Measurements from ENCODE around the gene HPCAL1.

Gene HPCAL1

DNA sequence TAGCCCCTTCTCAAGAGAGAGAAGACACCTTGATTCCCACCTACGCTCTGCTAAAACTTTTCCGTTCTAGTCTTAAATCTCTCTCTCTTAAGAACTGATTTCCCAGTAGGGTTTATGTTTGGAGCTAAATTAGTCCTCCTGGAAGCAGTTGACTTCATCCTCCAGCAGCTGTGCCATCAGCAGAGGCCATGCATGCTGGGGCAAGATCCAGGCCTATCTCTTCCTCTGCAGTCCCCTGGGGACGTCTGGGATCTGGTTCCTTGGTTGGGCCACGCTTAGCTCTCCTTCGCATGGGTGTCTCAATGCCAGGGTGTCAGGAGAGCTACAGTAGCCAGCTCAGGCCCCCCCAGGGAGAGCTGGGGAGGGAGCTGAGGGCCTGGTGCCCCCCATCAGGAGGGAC is 49.7 kb downstream of the HPCAL1 start:
- no peak for DNase-seq (ENCODE audit: low read depth in 1 of 2, low spot score in 1 of 2)

DNA sequence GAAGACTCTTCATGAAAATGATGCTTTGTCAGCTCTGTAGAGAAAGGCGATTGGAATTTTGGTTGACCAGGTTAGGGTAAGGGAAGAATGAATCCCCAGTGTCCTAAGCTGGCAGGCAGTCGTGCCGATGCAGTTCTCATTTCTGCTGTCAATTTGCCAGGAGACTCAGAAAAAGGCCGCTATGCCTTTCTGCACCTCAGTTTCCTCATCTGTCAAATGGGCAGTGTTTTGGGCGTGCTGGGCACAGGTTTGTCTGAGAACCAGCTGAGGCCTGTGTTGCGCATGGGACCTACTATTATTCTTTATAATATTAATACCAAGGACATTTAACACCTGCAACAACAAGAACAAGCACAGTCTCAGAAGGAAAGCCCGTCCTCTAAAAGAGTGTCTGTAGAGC is 50.3 kb downstream of the HPCAL1 start:
- DNase-seq (ENCODE audit: low read depth in 1 of 2, low spot score in 1 of 2): no peak

DNA sequence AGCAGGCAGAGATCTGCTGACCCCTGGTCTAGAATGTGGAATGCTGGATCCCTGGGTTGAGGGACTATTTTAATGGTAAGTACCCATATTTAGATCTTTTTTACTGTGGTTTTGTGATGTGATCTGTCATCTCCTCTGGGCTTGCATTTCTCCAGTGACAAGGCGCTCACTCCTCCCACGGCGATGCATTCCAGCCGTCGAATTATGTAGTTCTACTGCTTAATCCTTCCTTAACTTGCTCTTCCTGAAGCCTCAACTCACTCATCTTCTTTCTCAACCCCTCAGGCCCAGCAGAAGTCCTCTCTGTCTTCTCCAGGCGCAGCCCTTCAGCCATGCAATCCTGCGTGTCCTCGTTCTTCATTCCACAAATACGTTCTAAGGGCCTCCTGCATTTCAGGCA is 51.2 kb downstream of the HPCAL1 start:
- no peak for DNase-seq (ENCODE audit: low read depth in 1 of 2, low spot score in 1 of 2)

DNA sequence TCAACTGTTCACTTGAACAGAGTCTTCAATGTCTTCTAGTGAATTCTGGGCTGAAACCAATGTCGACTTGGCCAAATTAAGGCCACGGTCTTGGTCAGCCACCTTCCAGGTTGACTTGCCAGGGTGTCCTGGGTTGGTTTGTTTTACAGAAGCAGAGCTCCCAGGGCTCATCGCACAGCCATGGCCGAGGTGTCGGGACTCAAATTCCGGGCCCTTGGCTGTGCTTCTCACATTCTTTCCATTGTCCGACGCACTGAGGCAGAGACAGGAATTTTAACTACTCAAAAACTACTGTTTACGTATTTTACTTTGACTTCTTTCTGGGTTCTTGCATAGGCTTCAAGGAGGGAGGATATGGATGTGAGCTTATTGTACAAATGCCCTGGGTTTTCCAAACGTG is 51.7 kb downstream of the HPCAL1 start:
- no peak for DNase-seq (ENCODE audit: low read depth in 1 of 2, low spot score in 1 of 2)

DNA sequence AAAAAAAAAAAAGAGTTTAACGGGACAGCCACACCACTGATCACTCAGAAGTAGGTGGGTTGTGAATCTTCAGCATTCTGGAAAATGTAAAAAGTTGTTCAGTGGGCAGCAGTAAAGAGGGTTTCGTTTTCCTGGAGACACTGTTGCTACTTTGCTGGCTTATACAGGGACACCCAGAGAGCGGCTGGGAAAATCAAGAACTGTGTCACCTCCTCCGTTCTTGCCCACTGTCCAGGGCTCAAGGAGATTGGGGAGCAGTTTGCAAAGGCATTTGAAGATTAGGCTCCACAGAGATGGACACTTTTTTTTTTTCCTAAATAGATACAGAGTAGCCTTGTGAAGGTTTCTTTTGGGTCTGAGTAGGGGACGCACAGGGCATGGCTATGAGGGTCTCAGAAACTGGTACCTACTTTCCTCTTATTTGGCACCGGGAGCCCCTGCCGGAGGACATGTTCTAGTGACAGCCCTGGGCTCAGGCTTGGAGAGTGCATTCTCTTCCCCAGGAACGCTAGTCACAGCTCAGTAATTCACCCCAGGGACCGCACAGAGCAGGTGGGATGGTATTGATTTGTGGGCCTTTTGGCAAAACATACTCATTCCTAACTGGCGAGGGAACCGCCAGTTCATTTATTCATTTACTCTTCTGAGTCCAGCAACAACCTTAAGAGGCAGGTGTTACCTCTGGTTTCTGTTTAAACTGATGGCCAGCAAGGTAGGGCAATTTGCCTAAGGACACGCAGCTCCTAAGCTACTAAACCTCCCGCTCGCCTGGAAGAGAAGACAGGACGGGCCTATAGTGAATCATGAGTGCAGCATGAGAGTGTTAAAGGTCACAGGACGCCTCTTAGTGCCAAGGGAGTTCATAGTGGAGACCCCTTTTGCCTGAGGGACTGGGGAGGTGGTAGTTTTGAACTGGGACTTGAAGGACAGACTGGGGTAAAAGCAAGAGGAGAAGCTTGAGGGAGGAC is 53.1 kb downstream of the HPCAL1 start:
- no peak for DNase-seq (ENCODE audit: low read depth in 1 of 2, low spot score in 1 of 2)

DNA sequence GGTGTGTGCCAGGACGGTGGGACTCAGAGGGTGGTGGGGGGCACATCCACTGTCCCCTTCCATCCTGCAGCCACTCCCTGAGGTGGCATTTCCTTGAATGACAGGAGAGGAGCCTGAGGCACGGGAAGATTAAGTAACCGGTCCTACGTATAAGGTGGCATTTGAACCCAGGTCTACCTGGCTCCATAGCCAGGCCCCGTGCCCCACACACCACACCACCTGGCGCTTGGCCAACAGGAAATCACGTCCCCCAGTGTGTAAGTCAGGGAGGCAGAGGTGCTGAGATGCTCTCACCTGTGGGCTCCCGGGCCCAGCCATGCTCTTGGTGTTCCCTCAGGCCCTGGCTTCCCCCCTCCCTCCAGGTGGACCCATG is 53.7 kb downstream of the HPCAL1 start:
- DNase-seq (ENCODE audit: low read depth in 1 of 2, low spot score in 1 of 2): no peak

DNA sequence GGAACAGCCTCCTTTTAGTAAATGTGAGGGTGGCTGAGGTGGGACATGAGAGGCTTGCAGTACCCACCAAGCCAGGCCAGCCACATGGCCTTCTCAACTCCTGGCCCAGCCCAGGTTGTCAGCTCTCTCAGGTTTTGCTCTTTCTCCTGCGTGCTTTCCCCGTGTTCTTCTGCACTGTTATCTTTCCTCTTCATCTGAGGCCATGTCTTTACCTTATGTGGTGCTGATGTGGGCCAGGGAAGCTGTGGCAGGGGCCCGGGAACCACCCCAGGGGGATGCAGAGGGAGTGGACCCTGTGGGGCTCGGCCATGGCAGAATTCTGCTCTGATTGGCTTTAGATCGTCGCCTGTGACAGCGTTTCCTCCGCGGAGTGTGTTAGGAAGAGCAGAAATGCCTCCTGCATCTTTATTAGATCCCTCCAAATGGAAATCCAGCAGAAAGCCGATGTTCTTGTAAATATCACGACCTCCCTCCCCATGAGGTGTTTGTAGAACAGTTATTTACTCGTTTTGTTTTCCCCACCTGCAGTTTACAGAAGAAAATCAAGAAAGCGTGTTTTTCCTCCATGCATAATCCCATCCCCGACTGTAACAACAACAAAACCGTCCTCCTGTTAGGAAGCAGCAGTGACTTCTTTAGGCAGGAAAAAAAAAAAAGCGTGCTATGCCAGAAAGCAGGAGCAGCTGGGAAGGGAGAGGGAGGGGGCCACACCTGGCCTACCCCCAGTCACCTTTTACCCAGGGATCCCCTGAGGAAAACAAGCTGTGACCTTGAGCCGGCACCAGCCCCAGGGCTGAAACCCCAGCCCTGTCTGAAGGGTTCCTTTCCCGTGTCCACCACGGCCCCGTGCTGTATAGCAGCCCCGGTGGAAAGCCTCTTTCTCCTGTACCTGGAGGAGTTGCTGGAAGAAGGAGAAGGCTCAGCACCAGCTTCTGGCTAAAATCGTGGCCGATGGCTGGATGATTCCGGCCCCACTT is 54.8 kb downstream of the HPCAL1 start:
- no peak for DNase-seq (ENCODE audit: low read depth in 1 of 2, low spot score in 1 of 2)

DNA sequence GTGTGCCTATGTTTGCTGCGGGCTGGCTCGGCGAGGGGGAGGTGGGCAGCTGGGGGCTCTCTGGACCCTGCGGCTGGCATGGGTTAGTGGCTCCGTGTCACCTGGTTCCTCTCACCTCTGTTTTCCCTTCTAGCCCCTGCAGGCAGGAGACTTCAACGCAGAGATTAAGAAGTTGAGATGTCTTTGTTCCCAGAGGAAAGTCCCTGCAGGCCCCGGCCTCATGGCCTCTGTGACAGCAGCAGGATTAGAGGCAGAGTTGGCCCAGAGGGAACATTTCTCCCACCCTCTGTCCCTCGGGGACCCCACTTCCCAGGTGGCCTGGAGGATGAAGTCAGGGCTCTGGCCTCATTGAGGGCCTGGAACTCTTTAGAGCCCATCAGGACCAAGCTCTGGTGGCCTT is 56.5 kb downstream of the HPCAL1 start:
- no peak for DNase-seq (ENCODE audit: low read depth in 1 of 2, low spot score in 1 of 2)

DNA sequence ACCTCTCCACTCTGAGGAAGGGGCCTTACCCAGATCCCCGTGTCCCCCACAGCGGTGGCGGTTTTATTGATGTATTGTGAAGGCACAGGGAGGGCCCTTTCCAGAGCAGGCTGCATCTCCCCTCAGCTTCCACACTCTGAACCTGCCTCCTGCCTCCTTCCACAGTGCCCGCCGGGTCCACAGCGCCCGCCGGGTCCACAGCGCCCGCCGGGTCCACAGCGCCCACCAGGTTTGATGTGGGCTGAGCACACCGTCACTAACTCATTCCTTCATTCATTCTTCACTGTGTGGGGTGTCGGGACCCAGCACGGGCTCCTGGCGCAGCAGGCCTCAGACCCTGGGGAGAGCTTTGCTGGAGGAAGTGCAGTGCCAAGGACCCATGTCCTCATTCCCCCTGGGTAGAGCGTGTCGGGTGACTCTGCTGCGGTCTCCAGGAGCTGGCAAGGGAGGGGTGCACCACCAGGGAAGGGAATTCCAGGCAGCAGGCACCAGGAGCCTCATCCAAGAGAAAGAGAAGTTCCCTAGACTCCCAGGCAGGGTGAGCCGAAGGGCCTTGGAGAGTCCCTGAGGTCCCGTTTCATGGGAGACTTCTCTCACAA is 57.1 kb downstream of the HPCAL1 start:
- DNase-seq (ENCODE audit: low read depth in 1 of 2, low spot score in 1 of 2): no peak

DNA sequence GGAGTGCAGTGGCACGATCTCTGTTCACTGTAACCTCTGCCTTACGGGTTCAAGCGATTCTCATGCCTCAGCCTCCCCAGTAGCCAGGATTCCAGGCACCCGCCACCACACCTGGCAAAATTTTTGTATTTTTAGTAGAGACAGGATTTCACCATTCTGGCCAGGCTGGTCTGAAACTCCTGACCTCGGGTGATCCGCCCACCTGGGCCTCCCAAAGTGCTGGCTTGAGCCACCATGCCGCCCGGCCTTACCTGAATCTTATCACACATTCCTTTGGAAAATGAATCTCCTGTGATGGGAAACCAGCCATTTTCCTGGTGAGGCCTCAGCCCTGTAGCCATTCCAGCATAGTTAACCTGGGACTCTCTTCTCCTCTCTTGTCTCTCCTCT is 57.8 kb downstream of the HPCAL1 start:
- no peak for DNase-seq (ENCODE audit: low read depth in 1 of 2, low spot score in 1 of 2)

DNA sequence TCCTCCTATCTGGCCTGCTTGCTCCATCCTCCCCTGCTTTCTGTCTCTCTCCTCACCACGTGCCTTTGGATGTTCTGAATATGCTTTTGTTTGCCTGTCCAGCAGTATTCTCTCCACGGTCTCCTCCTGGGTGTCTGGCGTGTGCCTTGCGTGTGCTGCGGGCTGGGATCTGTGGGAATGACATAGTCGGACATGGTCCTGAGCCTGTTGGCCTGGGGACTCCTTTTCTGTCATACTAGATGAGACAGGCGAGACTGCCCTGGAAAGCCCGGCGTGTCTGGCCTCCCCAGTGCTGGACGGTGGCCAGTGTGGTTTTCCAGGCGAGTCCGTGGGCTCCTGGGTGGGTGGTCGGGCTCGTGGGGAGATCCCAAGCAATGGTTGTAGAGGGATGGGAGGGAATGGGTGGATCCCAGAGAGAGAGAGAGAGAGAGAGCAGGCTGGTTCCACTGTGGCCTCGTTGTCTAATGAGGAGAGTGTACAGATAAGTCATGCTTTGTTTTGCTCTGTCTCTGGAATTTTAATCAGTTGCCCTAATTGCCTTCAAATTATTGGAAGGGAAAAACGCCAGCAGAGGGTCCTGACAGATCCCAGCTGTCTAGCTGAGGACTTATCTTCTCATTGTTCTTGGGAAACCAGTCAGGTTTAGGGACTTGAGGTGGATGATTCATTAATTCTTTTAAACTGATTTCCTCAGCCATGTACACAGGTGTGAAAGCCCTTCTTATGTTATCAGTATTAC is 58.3 kb downstream of the HPCAL1 start:
- no peak for DNase-seq (ENCODE audit: low read depth in 1 of 2, low spot score in 1 of 2)

DNA sequence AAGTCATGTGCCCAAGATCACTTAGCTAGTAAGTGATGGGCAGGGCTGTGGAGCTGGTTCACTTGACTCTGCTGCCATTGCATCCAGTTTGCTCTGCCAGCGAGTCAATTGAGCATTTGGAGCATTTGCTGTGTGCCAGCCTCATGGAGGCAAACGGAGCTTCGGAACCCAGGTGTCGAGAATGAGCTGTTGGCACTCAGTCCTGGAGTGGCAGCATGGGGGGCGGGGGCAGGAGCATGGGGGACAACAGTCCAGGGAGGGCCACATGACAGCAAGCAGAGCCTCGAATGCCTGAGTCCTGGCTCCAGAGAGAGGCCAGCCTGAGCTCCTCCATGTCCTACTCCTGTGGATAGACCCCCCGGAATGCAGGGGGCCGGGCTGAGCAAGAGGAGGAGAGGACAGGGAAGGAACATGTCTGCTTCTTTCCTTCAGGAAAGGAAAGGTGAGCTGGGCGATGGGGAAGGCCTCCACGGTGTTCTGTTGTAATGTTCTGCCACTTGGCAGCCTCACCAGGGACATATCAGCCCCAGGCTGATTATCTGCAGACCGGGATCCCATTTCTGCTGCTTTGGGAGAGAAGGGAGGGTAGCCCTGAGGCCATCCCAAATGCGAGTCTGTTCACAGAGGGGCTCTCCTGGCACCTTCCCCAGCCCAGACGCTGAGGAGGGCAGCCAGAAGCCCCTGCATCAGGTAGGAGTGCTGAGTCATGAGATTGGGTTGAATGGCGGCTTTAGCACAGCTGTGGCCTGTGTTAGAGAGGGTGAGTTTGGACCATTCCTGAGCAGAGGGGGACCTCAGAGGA is 59.6 kb downstream of the HPCAL1 start:
- DNase-seq (ENCODE audit: low read depth in 1 of 2, low spot score in 1 of 2): no peak

DNA sequence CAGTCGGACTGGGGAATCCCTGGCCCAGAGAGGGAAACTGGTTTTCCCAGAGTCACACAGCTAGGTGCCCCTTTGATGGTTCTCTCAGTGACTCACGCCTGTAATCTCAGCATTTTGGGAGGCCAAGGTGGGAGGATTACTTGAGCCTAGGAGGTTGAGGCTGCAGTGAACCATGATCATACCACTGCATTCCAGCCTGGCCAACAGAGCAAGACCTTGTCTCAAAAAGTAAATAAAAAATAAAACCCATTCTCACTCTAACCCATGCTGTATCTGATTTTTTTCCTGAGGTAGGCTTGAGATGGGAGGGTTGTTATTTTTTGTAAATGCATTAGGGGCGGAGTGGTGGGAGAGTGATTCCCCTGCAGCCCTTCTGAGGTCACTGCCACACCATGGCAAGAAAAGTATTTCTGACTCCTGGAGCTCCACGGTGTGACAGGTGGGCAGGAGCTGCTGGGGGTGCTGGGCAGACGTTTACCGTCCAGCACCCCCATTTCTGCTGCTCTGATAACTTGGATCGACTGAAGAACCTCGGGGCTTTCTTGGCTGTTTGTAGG is 60.3 kb downstream of the HPCAL1 start:
- DNase-seq (ENCODE audit: low read depth in 1 of 2, low spot score in 1 of 2): no peak

DNA sequence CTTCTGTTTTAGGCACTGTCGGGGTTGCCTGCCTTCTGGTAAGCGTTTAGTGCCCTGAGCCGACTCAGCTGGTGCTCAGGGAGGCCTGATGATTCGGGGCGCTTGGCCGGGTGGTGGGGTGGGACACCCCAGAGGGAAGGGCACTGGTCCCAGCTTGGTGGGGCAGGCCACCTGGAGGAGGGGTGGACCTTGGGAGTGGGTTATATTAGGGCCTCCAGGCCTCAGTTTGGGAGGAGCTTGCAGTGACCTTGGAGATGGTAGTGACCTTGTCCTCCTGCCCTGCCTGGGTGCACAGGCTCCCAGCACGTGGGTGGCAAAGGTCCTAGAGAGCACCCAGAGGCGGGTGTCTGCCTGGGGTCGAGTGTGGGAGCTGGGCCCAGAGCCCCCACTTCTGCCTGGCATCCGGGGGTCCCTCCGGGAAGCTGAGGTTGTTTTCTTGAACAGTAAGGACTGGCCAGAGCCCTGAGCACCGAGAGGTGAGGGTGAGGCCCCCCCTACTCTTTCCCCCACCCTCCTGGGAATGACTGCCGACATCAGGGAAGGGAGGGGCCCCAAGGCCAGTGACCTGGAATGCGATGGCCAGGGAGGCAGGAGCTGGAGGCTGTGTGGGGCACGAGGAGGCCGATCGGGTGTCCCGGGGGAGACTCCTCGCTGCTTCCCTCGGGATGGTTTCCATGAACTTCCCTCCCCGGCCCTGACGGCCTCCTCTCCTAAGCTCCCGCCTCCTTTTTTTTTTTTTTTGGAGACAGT is 61.3 kb downstream of the HPCAL1 start:
- no peak for DNase-seq (ENCODE audit: low read depth in 1 of 2, low spot score in 1 of 2)

DNA sequence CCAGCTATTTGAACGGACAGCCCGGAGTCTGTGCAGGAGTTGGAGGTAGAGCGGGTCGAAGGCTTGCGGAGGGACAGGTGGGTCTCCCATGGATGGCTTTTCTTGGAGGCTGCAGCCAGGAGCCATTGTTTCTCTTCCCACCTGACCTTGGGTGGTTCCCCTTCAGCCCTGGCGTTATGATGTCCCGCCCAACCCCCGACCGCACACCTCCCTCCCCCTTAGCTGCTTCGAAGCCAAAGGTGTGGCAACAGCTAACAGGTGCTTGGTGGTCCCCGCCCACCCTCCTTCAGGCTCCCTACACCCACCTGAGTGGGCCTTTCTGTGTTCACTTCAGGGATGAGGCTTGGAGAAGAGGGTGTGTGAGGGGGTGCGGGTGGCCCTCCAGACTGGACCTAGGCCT is 62.7 kb downstream of the HPCAL1 start:
- DNase-seq (ENCODE audit: low read depth in 1 of 2, low spot score in 1 of 2): no peak

DNA sequence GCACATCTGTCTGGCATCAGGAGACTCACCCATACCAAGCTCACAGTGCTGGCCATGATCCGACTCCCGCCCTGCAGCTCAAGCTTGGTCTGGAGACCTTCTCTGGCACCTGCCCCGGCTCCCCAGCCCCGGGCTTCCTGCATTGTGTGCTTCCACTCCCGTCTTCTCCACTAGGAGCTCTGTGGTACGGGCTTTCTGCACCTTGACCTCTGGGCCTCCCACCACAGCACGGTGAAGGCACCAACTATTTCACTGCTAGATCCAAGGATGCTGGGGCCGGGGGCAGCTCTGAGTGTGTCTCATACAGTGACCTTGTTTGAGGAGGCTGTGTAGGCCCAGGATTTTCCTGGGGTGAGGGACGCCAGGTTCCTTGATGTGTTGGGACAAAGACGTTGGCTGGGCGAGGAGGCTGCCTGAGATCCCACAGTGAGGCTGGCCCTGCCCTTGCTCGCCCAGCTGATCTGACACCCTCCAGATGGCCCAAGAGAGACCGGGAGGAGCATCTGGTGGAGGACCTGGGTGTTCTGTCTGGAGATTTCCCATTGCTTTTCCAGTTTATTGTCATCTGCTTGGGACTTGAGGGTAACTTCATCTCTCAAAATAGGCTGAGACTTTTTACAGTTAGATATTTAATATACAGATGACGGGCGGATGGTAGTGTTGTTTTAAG is 64.0 kb downstream of the HPCAL1 start:
- DNase-seq (ENCODE audit: low read depth in 1 of 2, low spot score in 1 of 2): no peak

DNA sequence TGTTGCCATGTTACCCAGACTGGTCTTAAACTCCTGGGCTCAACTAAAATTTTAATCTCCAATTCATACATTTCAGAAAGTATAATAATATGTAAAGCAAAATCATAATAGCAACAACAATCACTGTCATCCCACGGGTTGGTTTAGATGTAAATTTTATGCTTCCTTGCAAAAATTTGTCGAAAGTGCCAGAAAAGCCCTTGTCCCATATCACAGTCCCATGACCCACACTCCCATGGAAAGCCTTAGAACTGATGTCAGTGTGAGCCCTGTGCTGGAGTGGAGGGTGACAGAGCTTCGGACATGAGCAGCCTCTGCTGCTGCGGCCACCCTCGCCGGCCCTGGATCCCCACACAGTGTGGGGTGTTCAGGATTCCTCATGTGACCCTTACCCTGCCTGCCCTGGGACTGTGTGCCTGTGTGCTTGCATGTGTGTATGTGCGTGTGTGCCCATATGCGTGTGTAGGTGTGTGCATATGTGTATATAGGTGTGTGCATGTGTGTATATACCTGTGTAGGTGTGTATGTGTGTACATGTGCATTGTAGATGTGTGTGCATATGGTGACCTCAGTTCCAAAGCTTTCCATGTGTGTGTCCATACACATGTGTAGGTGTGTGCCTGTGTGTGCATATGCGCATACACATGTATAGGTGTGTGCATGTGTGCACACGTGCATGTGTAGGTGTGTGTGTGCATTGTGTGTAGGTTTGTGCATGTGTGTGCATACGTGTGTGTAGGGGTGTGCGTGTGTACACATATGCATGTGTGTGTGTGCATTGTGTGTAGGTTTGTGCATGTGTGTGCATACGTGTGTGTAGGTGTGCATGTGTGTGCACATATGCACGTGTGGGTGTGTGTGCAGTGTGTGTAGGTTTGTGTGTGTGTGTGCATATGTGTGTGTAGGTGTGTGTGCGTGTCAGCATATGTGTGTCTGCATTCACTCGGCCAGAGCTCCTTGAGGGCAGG is 65.1 kb downstream of the HPCAL1 start:
- no peak for DNase-seq (ENCODE audit: low read depth in 1 of 2, low spot score in 1 of 2)
